HG03108 (cell line): ENCODE measurements around the gene HAP1.
"Not testable (repeated sequence)": the region's sequence is repeated elsewhere in the genome, so short reads cannot be mapped to it uniquely, and the experiment has no call there.

Experiments used
- ATAC-seq: cut with Tn5 transposase; IDR thresholded peaks from one replicate; pipeline ENCODE4 v1.9.1; 2021; ENCODE audit warnings: moderate library complexity; ENCODE audit not compliant: unreplicated experiment

The HAP1 gene, protein sequence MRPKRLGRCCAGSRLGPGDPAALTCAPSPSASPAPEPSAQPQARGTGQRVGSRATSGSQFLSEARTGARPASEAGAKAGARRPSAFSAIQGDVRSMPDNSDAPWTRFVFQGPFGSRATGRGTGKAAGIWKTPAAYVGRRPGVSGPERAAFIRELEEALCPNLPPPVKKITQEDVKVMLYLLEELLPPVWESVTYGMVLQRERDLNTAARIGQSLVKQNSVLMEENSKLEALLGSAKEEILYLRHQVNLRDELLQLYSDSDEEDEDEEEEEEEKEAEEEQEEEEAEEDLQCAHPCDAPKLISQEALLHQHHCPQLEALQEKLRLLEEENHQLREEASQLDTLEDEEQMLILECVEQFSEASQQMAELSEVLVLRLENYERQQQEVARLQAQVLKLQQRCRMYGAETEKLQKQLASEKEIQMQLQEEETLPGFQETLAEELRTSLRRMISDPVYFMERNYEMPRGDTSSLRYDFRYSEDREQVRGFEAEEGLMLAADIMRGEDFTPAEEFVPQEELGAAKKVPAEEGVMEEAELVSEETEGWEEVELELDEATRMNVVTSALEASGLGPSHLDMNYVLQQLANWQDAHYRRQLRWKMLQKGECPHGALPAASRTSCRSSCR

DNA sequence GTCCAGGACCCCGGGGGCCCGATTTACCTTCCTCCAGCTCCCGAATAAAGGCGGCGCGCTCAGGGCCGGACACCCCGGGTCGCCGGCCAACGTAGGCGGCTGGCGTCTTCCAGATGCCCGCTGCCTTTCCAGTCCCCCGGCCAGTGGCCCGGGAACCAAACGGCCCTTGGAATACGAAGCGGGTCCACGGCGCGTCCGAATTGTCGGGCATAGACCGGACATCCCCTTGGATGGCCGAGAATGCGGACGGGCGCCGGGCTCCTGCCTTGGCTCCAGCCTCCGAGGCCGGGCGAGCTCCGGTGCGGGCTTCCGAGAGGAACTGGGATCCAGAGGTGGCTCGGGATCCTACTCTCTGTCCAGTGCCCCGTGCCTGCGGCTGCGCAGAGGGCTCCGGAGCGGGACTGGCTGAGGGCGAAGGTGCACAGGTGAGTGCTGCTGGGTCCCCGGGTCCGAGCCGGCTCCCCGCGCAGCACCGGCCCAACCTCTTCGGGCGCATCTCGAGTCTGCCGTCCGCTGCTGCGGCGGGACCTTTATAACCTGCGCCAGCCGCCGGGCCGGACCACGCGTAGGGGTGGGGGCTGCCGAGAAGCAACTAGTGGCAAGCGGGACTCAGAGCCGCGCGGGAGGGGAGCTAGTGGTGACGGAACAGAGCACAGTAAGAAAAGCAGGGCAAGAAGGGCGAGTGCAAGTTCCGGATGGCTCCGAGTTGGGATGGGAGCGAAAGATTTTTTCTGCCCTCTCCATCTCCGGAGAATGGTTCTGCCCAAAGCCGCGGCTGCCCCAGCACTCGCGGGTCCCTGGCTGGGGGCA is at the start of gene HAP1:
TSS of gene HAP1 (minus strand) at position 505 of the 810 bp plus-strand sequence. CDS start at position 496, 9 bp downstream.
- ATAC-seq: no peak

DNA sequence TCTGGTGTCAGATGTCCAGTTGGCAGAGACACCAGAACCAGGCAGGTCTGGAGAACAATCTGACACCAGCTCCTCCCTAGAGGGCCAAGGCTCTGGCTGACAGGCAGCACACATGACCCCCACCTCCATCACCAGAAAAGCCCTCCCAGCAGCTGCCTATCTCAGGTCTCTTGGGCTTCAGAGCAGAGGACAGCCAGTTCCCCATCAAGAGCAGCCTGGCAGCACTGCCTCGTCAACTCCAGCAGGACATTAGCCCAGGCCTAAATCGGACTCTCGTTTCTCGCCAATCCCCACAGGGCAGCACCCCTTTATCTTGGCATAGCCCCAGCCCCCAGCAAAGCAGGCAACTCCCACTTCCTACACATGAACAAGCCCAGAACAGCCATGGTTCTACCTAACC is 47.7 kb upstream of the HAP1 start:
- no peak for ATAC-seq

DNA sequence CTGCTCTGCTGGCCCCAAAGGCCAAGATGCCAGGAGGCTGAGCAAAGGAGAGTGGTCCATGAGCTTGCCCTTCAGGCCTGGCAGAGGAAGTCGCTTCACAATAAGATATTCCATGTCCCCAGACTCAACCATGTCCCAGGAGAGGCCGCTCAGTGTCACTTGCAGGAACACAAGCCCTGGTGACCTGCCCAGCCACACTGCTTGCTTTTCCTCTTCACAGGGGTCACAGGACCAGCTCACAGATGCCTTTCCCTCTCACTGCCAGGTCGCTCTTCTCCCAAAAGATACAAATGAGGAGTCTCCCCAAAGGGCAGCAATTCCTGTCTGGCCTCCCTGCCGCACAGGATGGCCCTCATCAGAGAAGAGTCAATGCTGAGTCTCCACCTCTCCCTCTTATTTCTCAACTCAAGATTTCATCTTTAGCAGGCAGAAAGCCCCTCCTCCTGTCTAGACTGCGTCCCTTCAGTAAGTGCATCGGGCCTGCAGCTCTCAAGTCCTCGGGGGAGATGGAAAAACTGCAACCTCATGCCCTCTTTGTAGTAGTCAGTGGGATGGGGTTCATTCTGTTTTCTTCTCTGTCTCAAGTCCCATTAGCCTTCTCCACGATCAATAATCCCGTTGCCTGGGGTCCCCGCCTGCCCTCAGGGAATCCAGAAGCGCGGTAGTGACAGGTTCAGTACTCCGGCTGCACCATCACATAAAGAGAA is 47.1 kb upstream of the HAP1 start:
- ATAC-seq: no peak

DNA sequence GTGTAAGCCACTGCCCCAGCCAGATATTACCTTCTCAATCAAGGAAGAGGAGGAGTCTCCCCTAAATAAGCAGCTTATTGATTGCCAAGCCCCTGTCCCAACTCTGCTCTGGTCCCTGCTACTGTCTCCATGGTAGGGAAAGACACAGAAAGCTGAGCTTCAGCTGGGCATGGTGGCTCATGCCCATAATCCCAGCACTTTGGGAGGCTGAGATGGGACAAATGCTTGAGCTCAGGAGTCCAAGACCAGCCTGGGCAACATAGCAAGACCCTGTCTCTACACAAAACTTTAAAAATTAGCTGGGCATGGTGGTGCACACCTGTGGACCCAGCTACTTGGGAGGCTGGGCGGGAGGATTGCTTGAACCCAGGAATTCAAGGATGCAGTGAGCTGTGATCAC is 45.5 kb upstream of the HAP1 start:
- no peak for ATAC-seq

DNA sequence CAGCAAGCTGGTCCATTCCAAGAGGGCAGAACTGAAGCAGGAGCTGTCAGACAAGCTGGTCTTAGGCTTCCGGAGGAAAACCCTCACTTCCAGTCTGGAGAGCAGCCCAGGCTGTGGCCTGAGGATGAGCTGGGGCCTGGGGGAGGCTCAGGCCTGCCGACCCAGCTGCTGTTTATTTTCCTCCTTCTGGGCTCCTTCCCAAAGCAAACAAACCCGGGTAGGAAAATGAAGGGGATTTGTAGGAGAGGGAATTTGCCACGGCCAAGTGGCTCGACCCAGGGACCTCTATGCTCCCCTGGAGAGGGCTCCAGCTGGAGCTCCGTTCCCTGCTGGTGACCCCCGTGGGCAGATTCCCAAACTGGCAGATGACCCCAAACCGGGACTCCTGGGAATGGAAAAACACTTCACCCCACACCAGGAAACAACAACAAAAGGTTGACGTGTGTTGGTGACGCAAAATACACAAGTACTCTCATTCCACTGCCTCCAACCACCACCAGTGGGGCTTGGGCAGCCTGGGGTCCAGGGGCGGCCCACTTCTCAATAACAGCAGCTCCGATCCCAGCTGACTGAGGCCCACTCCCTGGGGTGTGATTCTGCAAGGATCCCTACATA is 43.2 kb upstream of the HAP1 start:
- no peak for ATAC-seq

DNA sequence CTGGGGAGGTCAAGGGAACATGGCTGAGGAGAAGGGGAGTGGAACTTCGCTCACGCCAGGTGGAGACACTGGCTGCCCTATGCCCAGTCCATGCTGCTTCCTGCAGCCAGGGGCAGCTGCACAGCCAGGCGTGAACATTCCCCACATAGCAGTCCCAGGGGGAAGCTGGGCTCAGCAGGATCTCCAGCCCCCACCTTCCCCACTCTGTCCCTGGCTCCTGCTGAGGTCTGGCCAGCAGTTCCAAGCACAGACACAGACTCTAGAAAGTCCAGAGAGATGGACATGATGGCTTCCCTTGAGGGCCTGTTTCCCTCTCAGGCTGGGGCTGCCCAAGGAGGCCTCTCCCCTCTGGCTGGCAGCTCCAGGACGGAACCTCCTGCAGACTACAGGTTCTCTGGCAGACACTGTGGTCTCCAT is 42.7 kb upstream of the HAP1 start:
- no peak for ATAC-seq

DNA sequence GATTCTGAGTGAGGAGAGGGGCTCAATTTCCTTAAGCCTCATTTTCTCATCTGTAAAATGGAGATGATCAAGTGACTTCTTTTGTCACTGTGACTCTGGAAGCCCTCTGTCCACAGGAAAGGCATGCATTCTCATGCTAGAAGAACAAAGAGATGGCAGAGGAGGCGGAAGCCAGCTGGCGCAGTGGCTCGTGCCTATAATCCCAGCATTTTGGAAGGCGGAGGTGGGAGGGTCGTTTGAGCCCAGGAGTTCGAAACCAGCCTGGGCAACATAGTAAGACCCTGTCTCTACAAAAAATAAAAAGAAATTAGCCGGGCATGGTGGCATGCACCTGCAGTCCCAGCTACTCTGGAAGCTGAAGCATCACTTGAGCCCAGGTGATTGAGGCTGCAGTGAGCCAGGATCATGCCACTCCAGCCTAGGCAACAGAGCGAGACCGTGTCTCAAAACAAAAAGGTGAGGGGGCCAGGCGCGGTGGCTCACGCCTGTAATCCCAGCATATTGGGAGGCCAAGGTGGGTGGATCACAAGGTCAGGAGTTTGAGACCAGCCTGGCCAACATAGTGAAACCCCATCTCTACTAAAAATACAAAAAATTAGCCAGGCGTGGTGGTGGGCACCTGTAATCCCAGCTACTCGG is 41.9 kb upstream of the HAP1 start:
- ATAC-seq: not testable (repeated sequence)

DNA sequence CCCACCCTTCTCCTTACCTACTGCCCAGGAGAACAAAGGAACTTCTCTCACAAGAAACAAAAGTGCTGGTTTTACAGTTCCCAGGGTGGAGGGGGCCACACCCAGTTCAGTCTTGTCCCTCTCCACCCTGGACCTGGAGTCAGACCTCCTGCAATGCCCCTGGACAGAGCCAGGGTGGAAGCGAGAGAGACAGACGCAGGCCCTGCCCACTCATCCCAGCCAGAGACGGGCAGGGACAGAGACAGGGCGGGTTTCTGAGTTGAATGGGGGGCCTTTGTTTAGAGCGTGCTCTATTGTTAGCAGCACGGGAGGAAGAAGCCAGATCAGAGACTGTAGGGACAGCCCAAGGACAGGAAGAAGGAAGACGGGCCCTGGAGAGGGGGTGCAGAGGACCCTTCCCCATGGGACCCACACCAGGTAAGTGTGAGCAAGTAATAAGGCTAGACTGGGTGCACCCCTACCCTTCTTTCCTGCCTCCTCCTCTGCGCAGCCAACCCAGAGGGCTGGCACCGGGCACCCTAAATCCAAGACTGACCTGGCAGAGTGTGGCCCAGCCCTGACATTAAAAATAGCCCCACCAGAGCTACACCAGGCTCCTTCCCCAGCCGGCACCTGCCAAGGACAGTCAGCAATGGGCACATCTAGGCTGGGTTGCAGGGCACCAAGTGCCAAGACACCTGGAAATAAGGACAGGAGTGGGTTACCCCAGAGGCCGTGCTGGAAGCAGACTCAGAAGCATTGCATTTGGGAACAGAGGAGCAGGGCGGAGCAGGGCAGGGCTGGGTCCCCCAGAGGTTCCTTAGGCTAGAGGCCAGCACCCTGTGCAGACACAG is 41.2 kb upstream of the HAP1 start:
- no peak for ATAC-seq

DNA sequence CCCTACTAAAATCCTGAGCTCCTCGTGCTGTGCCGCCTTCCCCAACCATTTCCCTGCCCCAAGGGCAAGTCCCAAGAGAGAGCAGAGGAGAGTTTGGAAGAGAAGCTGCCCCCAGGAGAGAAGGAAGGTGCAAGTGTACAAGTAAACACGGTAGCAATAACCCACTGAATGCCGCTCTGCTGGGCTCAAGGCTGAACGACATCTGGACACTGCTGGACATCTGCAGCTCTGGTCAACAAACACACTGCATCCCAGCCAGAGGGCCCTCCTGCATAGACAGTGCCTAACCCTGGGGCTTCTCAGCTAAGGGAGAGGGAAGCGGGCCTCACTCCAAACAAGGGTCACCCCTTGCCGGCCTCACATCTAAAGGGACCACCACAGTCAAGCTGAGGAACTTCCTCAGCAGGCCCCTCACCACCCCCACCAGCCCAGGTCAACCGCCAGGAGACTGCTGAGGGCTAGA is 39.3 kb upstream of the HAP1 start:
- no peak for ATAC-seq

DNA sequence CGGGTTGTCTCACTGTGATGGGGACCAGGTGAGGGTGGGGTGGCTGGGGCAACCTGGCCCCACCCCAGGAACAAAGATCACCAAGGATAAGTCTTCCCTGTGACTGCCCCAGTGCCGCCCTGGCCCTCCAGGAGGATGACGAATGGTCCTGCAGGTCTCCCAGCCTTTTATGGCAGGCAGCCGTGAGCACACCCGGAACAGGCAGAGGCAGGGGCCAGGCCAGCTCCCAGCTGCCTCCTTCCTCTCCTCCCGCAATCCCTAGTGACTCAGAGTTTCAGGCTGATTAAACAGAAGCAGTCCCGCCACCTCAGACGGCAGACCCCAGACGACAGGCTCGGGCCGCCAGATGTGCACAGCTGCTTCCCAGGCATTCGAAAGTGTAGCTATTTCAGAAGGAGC is 38.7 kb upstream of the HAP1 start:
- no peak for ATAC-seq

DNA sequence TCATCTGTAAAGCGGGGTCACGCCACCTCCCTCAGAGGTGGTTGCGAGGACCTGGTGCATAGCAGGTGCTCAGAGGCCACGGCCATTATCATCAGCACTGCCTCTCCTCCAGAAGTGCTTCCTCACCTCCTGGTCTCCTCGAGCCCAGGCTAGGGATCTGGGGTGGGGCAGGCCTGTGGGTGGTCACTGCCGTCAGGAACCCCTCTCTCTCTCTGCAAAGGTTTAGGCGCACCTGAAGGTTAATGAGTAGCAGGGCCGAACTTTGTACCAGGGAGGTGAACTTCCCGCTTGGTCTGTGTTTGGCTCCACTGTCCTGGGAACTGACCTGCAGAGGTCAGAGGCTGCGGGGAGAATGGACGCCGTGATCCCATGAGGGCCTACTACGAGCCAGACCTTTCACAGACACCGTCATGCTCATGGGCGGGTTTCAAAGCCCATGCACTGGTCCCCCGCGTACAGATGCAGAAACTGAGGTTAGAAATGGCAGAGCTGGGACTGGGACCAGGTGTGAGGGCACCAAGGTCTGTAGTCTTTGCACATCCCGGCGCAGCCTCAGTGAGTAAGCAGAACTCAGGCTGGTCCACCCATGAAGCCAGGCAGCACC is 38.2 kb upstream of the HAP1 start:
- ATAC-seq: no peak

DNA sequence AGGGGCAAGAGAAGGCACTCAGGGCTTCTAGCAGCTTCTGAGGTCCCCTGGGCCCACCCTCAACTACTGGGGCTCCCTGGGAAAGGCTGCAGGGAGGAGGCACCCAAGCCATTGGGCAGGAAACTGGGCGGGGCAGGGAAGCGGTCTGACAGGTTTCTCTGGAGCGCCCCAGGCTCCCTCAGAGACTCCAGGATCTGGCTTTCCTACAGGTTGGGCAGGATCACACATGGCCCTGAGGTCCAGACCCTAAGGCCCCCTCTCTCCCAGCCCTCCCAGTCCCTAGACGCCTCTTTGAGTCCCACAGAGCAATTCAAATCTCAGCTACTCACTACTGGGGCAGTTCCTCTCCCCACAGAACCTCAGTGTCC is 37.8 kb upstream of the HAP1 start:
- ATAC-seq: no peak

DNA sequence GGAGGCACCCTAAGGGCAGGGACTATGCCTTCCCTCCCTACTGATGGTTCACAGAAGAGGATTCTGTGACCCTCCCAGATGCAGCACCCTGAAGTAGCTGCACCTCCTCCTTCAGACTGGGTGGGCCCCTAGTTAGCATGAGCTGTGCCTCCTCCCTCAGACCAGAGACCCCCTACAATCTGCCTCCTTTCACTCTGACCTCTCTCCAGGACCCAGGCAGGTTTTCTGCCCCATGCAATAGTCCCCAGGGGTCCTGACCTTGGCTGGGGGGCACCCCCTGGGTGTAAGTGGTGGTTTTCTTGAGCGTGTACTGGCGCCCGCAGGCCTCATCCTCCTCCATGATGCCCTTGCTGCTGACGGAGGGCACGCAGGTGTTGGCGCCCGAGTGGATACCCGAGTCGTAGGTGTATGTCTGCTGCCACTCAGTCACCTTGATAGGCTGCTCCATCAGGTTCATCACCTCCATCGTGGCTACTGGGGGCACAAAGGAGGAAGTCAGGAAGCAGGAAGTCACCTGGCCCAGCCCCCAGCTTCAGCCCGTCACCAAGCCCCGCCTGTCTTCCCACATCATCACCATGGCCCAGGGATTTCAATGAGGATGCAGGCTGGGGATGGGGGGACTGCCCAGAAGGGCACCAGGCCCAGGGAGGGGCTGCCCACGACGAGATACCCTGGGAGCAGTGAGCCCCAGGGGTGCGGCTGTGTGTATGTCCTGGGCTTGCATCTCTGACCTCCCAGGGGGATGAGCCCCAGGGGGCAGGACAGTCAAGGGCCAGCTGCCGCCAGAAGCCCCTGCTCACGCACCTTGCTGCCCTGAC is 37.2 kb upstream of the HAP1 start:
- no peak for ATAC-seq

DNA sequence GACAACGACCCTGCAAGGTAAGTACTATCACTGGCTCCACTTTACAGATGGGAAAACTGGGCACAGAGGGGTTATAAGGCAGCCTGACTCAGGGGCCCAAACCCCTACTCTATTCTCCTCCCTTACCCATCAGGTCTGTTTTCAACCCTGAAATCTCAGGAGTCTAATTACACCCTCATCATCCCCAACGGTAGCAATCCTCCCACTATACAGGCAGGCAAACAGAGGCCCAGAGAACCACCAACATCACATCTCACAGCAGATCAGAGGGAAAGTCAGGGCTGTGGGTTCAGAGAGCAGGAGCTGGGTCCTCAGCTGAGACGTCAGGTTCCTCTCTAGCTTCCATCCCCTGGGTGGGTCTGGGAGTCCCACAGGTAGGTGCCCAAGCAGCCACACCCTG is 35.5 kb upstream of the HAP1 start:
- ATAC-seq: no peak

DNA sequence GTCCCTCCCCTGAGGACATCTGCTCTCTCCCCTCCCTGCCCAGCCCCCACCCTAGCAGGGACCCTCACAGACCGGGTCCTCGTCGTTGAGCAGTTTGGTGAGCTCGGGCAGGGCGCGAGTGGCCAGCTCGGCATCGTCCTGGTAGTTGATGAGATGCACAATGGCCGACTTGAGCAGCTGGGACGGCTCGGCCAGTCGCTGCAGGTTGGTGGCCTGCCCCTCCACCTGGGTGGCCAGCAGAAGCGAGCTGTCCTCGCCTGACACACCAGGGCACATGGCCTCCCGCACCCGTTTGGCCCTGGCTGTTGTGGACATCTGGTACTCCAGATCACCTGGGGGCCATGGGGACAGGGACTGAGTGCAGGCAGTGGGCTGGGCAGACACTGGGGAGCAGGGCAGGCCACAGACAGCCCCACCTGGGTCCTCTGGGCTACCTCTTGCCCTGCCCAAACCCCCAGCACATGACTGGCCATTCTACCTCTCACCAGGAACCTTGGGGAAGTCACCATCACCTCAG is 35.0 kb upstream of the HAP1 start:
- ATAC-seq: no peak

DNA sequence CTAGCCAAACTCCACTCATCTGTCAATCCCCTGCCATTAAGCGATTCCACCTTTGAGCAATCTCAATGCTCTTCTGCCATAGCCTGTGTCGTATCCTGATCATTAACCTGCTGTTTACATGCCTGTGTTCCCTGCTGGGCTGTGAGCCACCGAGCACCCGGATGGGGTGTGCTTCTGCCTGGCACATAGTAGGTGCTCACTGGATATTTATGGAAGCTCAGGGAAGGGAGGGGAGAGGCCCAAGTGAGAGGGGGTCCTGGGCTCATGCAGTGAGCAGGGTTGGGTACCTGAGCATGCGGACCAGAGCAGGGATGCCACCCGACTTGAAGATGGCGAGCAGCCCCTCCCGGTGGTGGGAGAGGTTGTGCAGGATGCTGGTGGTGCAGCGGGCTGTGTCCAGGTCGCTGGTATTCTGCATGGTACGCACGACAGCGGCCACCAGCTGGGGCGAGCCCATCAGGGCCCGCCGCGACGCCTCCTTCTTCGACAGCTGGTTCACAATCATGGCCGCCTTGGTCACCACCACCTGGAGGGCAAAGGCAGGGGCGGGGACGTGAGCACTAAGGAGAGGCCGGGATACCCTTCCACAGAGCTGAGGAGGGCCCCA is 34.3 kb upstream of the HAP1 start:
- no peak for ATAC-seq

DNA sequence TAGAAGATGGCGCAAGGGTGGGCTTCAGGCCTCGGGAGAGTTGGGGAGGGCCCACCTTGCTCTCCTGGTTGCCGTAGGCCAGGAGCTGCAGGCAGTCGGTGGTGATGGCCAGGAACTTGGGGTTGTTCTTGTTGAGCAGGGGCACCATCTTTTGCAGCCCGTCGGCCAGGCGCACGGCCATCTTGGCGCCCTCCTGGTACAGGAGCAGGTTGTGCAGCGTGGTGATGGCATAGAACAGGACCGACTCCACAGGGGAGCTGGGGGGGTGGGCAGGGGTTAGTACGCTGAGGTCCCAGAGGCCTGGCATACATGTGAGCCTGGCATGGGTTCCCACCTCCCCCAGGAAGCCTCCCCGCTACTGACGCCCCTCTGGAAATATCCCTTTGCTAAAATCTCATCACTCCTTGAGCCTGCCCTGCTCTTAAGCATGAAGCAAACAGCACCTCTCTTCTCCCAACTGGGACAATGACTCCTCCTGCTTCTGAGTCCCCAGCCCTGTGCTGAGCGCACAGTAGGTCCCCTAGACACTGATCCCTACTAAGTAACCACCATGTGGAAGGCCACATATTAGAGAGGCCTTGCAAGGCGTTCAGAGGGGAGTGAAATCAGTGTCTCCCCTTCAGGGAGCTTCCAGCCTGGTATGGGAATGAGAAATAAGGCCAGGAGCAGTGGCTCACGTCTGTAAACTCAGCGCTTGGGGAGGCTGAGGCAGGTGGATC is 33.0 kb upstream of the HAP1 start:
- ATAC-seq: no peak
